PC-9 (cell line): ENCODE data around the gene RAB39B. TPM values are rescaled to one million over a fixed set of nuclear protein-coding genes. Genes with fewer than 3 reads are reported as not detected.
"Not testable (repeated sequence)": the region's sequence is repeated elsewhere in the genome, so short reads cannot be mapped to it uniquely, and the experiment has no call there.

Experiments
- BruUV-seq: library from RNA; stranded (reverse); fragments of 400-500 nt; replicated peaks from 2 replicates; lab custom pipeline; 2021; lab: Mats Ljungman, UMichigan
- CTCF ChIA-PET: fragments of 300-600 bp; sonication (Branson Sonifier 250); formaldehyde crosslinking; loops from one replicate; lab custom pipeline; 2022; ENCODE audit warnings: antibody characterized with exemption; lab: Charles Lee
- POLR2A ChIA-PET: fragments of 300-600 bp; sonication (Branson Sonifier 250); formaldehyde crosslinking; loops from one replicate; lab custom pipeline; 2022; ENCODE audit warnings: antibody characterized with exemption; ENCODE audit not compliant: unreplicated experiment; lab: Charles Lee
- DNase-seq, 2 experiments: peaks; one replicate each; pipeline versions ENCODE4 v3.0.0 to v3.0.0-alpha.2; 2015 to 2022; ENCODE audit warnings: mixed read lengths in 1 of 2
- H2AFZ ChIP-seq: fragments of 200-600 bp; sonication (generic); 2 replicates; pipeline ENCODE4 v1.8.1; 2017; ENCODE audit warnings: antibody characterized with exemption
- H3F3A ChIP-seq: fragments of 200-600 bp; sonication (generic); 2 replicates; pipeline ENCODE4 v1.8.1; 2017; ENCODE audit warnings: antibody characterized with exemption, mild to moderate bottlenecking, low read depth; ENCODE audit not compliant: insufficient read depth
- H3K27ac ChIP-seq: fragments of 200-600 bp; sonication (generic); 2 replicates; pipeline ENCODE4 v1.6.1; 2016; ENCODE audit warnings: mixed run types
- H3K27me3 ChIP-seq: fragments of 200-600 bp; sonication (generic); 2 replicates; pipeline ENCODE4 v1.6.1; 2016; ENCODE audit warnings: low read depth, mixed run types; ENCODE audit not compliant: insufficient read depth
- H3K36me3 ChIP-seq: fragments of 200-600 bp; sonication (generic); 2 replicates; pipeline ENCODE4 v1.6.1; 2016; ENCODE audit warnings: low read depth, mixed run types
- H3K4me1 ChIP-seq: fragments of 200-600 bp; sonication (generic); replicated peaks from 2 replicates; pipeline ENCODE4 v1.6.1; 2016; ENCODE audit warnings: mixed run types; ENCODE audit not compliant: insufficient read depth
- H3K4me2 ChIP-seq: fragments of 200-600 bp; sonication (generic); 2 replicates; pipeline ENCODE4 v1.6.1; 2017; ENCODE audit warnings: mixed run types
- H3K4me3 ChIP-seq: fragments of 200-600 bp; sonication (generic); 2 replicates; pipeline ENCODE4 v1.6.1; 2016; ENCODE audit warnings: mixed run types
- H3K79me2 ChIP-seq: fragments of 200-600 bp; sonication (generic); 2 replicates; pipeline ENCODE4 v1.6.1; 2017; ENCODE audit warnings: low read depth, mixed run types
- H3K9me2 ChIP-seq: fragments of 200-600 bp; sonication (generic); 2 replicates; pipeline ENCODE4 v1.8.1; 2017; ENCODE audit warnings: mild to moderate bottlenecking; ENCODE audit not compliant: insufficient read depth
- H3K9me3 ChIP-seq: fragments of 200-600 bp; sonication (generic); 2 replicates; pipeline ENCODE4 v1.8.1; 2016; ENCODE audit warnings: low read depth; ENCODE audit not compliant: insufficient read depth
- H4K20me1 ChIP-seq: fragments of 200-600 bp; sonication (generic); 2 replicates; pipeline ENCODE4 v1.8.1; 2017; ENCODE audit not compliant: insufficient read depth
- CTCF ChIP-seq: fragments of 200-600 bp; sonication (generic); conservative IDR thresholded peaks from 2 replicates; pipeline ENCODE4 v1.6.1; 2017; ENCODE audit warnings: mixed run types, antibody characterized with exemption, mild to moderate bottlenecking, moderate library complexity
- EZH2 ChIP-seq: fragments of 200-600 bp; sonication (generic); IDR thresholded peaks from 2 replicates; pipeline ENCODE4 v1.8.0; 2017; ENCODE audit warnings: antibody characterized with exemption, low read depth
- intact Hi-C: fragments of 100-400 bp; cut with micrococcal nuclease; formaldehyde crosslinking; loops from one replicate; pipeline ENCODE4 v1.10.0; 2022; ENCODE audit not compliant: unreplicated experiment
- total RNA-seq: library from RNA; stranded (reverse); gene quantifications from 2 replicates; pipeline ENCODE4 v1.2.3, GENCODE V29; 2021

The RAB39B gene
- total RNA-seq, 1 experiment from 2014 or later, result not detected

- no TSS peak for BruUV-seq
- Histone ChIP-seq H3K9me3 (no peaks in the 10 kb centered on the region), H2AFZ (no peak overlapping the region), H3K4me3 (no peak overlapping the region), H4K20me1 (no peaks in the 10 kb centered on the region), H3K4me2 (no peak overlapping the region), H3K27me3 (no peaks in the 10 kb centered on the region), H3K27ac (no peak overlapping the region), H3K9me2 (no peaks in the 10 kb centered on the region; the same call in 1 of the 2 replicates), H3K79me2 (no peaks in the 10 kb centered on the region), H3F3A (no peaks in the 10 kb centered on the region), H3K36me3 (no peaks in the 10 kb centered on the region), H3K4me1 (no peaks in the 10 kb centered on the region)
- ChIA-PET CTCF (no interaction called here), POLR2A (no interaction called here)
- DNase-seq, result no peak
- TF ChIP-seq CTCF (no peak), EZH2 (no peak)
- intact Hi-C loops, result no loop called here
Observed at GRCh38 chrX:155279873-155280272, 15.6 kb upstream of the RAB39B start.

- no peak overlapping the region for H3K4me3 ChIP-seq
- no peak for DNase-seq
- POLR2A ChIA-PET, result no interaction called here
- no peaks in the 10 kb centered on the region for H3K27me3 ChIP-seq
- H3K4me2 ChIP-seq, result no peak overlapping the region
- intact Hi-C loops, result no loop called here
- no peaks in the 10 kb centered on the region for H3K9me2 ChIP-seq
- BruUV-seq, result no TSS peak
- H2AFZ ChIP-seq, result no peak overlapping the region
- no peak overlapping the region for H3K27ac ChIP-seq
- CTCF ChIA-PET, result no interaction called here
- H3F3A ChIP-seq, result no peaks in the 10 kb centered on the region
- H3K36me3 ChIP-seq, result no peaks in the 10 kb centered on the region
- H4K20me1 ChIP-seq, result no peaks in the 10 kb centered on the region
- H3K79me2 ChIP-seq, result no peaks in the 10 kb centered on the region
- TF ChIP-seq CTCF (no peak), EZH2 (no peak)
- H3K9me3 ChIP-seq, result no peaks in the 10 kb centered on the region
- H3K4me1 ChIP-seq, result no peaks in the 10 kb centered on the region
Observed at GRCh38 chrX:155270969-155271368, 6.7 kb upstream of the RAB39B start.

GRCh38 chrX:155267995-155268394 is 3.7 kb upstream of the RAB39B start:
- H4K20me1 ChIP-seq, H3K79me2 ChIP-seq, H3K9me2 ChIP-seq, DNase-seq, BruUV-seq, H3K9me3 ChIP-seq, H3K36me3 ChIP-seq, H3F3A ChIP-seq, H3K27me3 ChIP-seq, H3K4me3 ChIP-seq, POLR2A ChIA-PET, H3K27ac ChIP-seq, CTCF ChIA-PET, intact Hi-C loops, H3K4me2 ChIP-seq, H2AFZ ChIP-seq, H3K4me1 ChIP-seq: not testable (repeated sequence)

GRCh38 chrX:155266439-155266838 is 2.1 kb upstream of the RAB39B start:
- ChIA-PET POLR2A (no interaction called here), CTCF (no interaction called here)
- DNase-seq, result no peak
- H3K27ac ChIP-seq, result no peak overlapping the region
- no peaks in the 10 kb centered on the region for H3K4me1 ChIP-seq
- H3K9me2 ChIP-seq, result no peaks in the 10 kb centered on the region
- no peak overlapping the region for H3K4me3 ChIP-seq
- TF ChIP-seq CTCF (no peak), EZH2 (no peak)
- H2AFZ ChIP-seq, result no peak overlapping the region
- no peaks in the 10 kb centered on the region for H3K27me3 ChIP-seq
- intact Hi-C loops, result no loop called here
- no peaks in the 10 kb centered on the region for H3K9me3 ChIP-seq
- BruUV-seq, result no TSS peak
- no peak overlapping the region for H3K4me2 ChIP-seq
- H3K79me2 ChIP-seq, result no peaks in the 10 kb centered on the region
- H3K36me3 ChIP-seq, result no peaks in the 10 kb centered on the region
- no peaks in the 10 kb centered on the region for H3F3A ChIP-seq
- H4K20me1 ChIP-seq, result no peaks in the 10 kb centered on the region
